OCI-LY7 (cell line): ENCODE results near the gene MYO18B. TPM values are rescaled to one million over a fixed set of nuclear protein-coding genes. Genes with fewer than 3 reads are reported as not detected.

Experiments used
- BruUV-seq: library from RNA; stranded (reverse); fragments of 400-500 nt; replicated peaks from 2 replicates; lab custom pipeline; 2021; lab: Mats Ljungman, UMichigan
- CTCF ChIA-PET: fragments of 300-600 bp; sonication (Branson Sonifier 250); formaldehyde crosslinking; loops from one replicate; lab custom pipeline; 2022; ENCODE audit warnings: antibody characterized with exemption; ENCODE audit not compliant: unreplicated experiment; lab: Charles Lee
- POLR2A ChIA-PET: fragments of 300-600 bp; sonication (Branson Sonifier 250); formaldehyde crosslinking; loops from one replicate; lab custom pipeline; 2022; ENCODE audit warnings: antibody characterized with exemption; lab: Charles Lee
- DNase-seq: peaks from one replicate; pipeline ENCODE4 v3.0.0-alpha.2; 2015; ENCODE audit warnings: low spot score
- H2AFZ ChIP-seq: fragments of 200-600 bp; sonication (generic), shearing (Covaris generic); 2 replicates; pipeline ENCODE4 v1.6.1; 2014; ENCODE audit warnings: mild to moderate bottlenecking, antibody characterized with exemption, low read length, moderate library complexity
- H3K27ac ChIP-seq: fragments of 200-600 bp; sonication (generic); 2 replicates; pipeline ENCODE4 v1.5.1; 2014; ENCODE audit warnings: mixed run types, low read depth, mild to moderate bottlenecking, moderate library complexity, low read length, inconsistent platforms; ENCODE audit not compliant: poor library complexity, severe bottlenecking
- H3K36me3 ChIP-seq: fragments of 200-600 bp; sonication (generic); 2 replicates; pipeline ENCODE4 v1.6.1; 2014; ENCODE audit warnings: mild to moderate bottlenecking, antibody characterized with exemption, low read length, moderate library complexity, mixed read lengths; ENCODE audit not compliant: insufficient read depth
- H3K4me1 ChIP-seq: fragments of 200-600 bp; sonication (generic); 2 replicates; pipeline ENCODE4 v1.5.1; 2014; ENCODE audit warnings: mild to moderate bottlenecking, low read length; ENCODE audit not compliant: insufficient read depth, poor library complexity, severe bottlenecking
- H3K4me2 ChIP-seq: fragments of 200-600 bp; sonication (generic); 2 replicates; pipeline ENCODE4 v1.6.1; 2014; ENCODE audit warnings: mild to moderate bottlenecking, low read length
- H3K4me3 ChIP-seq: fragments of 200-600 bp; sonication (generic); 2 replicates; pipeline ENCODE4 v1.5.1; 2014; ENCODE audit warnings: mild to moderate bottlenecking, low read depth, low read length; ENCODE audit not compliant: poor library complexity, severe bottlenecking
- H3K79me2 ChIP-seq: fragments of 200-600 bp; sonication (generic); 2 replicates; pipeline ENCODE4 v1.6.1; 2016; ENCODE audit warnings: low read depth, mild to moderate bottlenecking, low read length, moderate library complexity, mixed read lengths; ENCODE audit not compliant: insufficient read depth
- H3K9me2 ChIP-seq: fragments of 200-600 bp; sonication (generic); 2 replicates; pipeline ENCODE4 v1.6.1; 2016; ENCODE audit warnings: mild to moderate bottlenecking, low read length, mixed read lengths; ENCODE audit not compliant: insufficient read depth
- H3K9me3 ChIP-seq: fragments of 200-600 bp; sonication (generic); 2 replicates; pipeline ENCODE4 v1.6.1; 2014; ENCODE audit warnings: mild to moderate bottlenecking, mixed run types, low read length, mixed read lengths
- H4K20me1 ChIP-seq: fragments of 200-600 bp; sonication (generic); 2 replicates; pipeline ENCODE4 v1.6.1; 2014; ENCODE audit warnings: mild to moderate bottlenecking, antibody characterized with exemption, low read length, moderate library complexity, mixed read lengths; ENCODE audit not compliant: insufficient read depth
- CTCF ChIP-seq: fragments of 200-600 bp; sonication (generic); conservative IDR thresholded peaks from 2 replicates; pipeline ENCODE4 v1.5.1; 2014; ENCODE audit warnings: mild to moderate bottlenecking, antibody characterized with exemption, low read length, moderate library complexity, mixed read lengths
- EZH2phosphoT487 ChIP-seq: fragments of 200-600 bp; sonication (generic); IDR thresholded peaks from 2 replicates; pipeline ENCODE4 v1.6.1; 2018; ENCODE audit warnings: low read depth, borderline replicate concordance, mild to moderate bottlenecking, mixed run types, antibody characterized with exemption, low read length, moderate library complexity, mixed read lengths
- intact Hi-C: fragments of 100-400 bp; cut with micrococcal nuclease; formaldehyde crosslinking; loops from one replicate; pipeline ENCODE4 v1.10.0; 2022; ENCODE audit not compliant: unreplicated experiment
- total RNA-seq, 2 experiments: library from RNA; depleted of rRNA in 1 of 2; stranded (reverse); fragments of >200 nt in 1 of 2; shearing (Covaris generic) in 1 of 2; gene quantifications; 2 replicates each; pipeline ENCODE4 v1.2.3, GENCODE V29; 2014 to 2022

The MYO18B gene
- total RNA-seq, 2 experiments from 2014 or later: not detected

GRCh38 chr22:25969901-25970300 is 227.9 kb downstream of the MYO18B start:
- no peaks in the 10 kb centered on the region for H3K9me2 ChIP-seq
- TF ChIP-seq EZH2phosphoT487 (no peak), CTCF (no peak)
- H3K79me2 ChIP-seq: no peaks in the 10 kb centered on the region
- no peak for DNase-seq
- H2AFZ ChIP-seq: no peak overlapping the region
- no peak overlapping the region for H3K27ac ChIP-seq
- H3K4me3 ChIP-seq: no peak overlapping the region
- BruUV-seq: no TSS peak
- no peaks in the 10 kb centered on the region for H3K4me1 ChIP-seq
- H3K36me3 ChIP-seq: no peaks in the 10 kb centered on the region
- H3K4me2 ChIP-seq: no peak overlapping the region
- intact Hi-C loops: no loop called here
- no peaks in the 10 kb centered on the region for H3K9me3 ChIP-seq
- no peaks in the 10 kb centered on the region for H4K20me1 ChIP-seq
- CTCF ChIA-PET: no interaction called here
- POLR2A ChIA-PET: no interaction called here

- no peak overlapping the region for H3K27ac ChIP-seq
- no peaks in the 10 kb centered on the region for H3K9me2 ChIP-seq
- no peaks in the 10 kb centered on the region for H3K9me3 ChIP-seq
- no TSS peak for BruUV-seq
- no peaks in the 10 kb centered on the region for H4K20me1 ChIP-seq
- no peak for TF ChIP-seq EZH2phosphoT487
- TF ChIP-seq CTCF: no peak
- no peaks in the 10 kb centered on the region for H3K79me2 ChIP-seq
- ChIA-PET CTCF (no interaction called here), POLR2A (no interaction called here)
- H3K36me3 ChIP-seq: no peaks in the 10 kb centered on the region
- intact Hi-C loops: no loop called here
- H3K4me1 ChIP-seq: no peaks in the 10 kb centered on the region
- no peak for DNase-seq
- no peak overlapping the region for H2AFZ ChIP-seq
- no peak overlapping the region for H3K4me2 ChIP-seq
- H3K4me3 ChIP-seq: no peak overlapping the region
These were observed 228.5 kb downstream of the MYO18B start for GRCh38 chr22:25970374-25970911.

- Histone ChIP-seq H2AFZ (no peak overlapping the region), H4K20me1 (no peaks in the 10 kb centered on the region), H3K9me2 (no peaks in the 10 kb centered on the region), H3K27ac (no peak overlapping the region), H3K4me1 (no peaks in the 10 kb centered on the region), H3K36me3 (no peaks in the 10 kb centered on the region), H3K4me2 (no peak overlapping the region), H3K79me2 (no peaks in the 10 kb centered on the region), H3K4me3 (no peak overlapping the region), H3K9me3 (no peaks in the 10 kb centered on the region)
- POLR2A ChIA-PET: no interaction called here
- TF ChIP-seq EZH2phosphoT487: no peak
- no peak for TF ChIP-seq CTCF
- no TSS peak for BruUV-seq
- intact Hi-C loops: no loop called here
- CTCF ChIA-PET: no interaction called here
- DNase-seq: no peak
These were observed 229.2 kb downstream of the MYO18B start for GRCh38 chr22:25970999-25971811.
